Type B pancreatic cell (in vitro differentiated cells): ENCODE data around the gene LOXL3. TPM values are rescaled to one million over a fixed set of nuclear protein-coding genes. Genes with fewer than 3 reads are reported as not detected.

Source experiments
- DNase-seq: peaks from one replicate; pipeline ENCODE4 v3.0.0; 2021; ENCODE audit warnings: mixed read lengths; ENCODE audit not compliant: unreplicated experiment; ENCODE audit errors: extremely low spot score
- H3K27ac Mint-ChIP-seq: 2 replicates; pipeline ENCODE4 v1.8.0; 2021; ENCODE audit warnings: mild to moderate bottlenecking, mixed read lengths
- H3K27me3 Mint-ChIP-seq: 2 replicates; pipeline ENCODE4 v1.8.0; 2021; ENCODE audit warnings: mixed read lengths
- H3K36me3 Mint-ChIP-seq: 2 replicates; pipeline ENCODE4 v1.8.0; 2021; ENCODE audit warnings: mixed read lengths
- H3K4me1 Mint-ChIP-seq: one replicate; pipeline ENCODE4 v1.8.0; 2021; ENCODE audit warnings: mixed read lengths; ENCODE audit not compliant: unreplicated experiment
- H3K4me3 Mint-ChIP-seq: 2 replicates; pipeline ENCODE4 v1.8.0; 2021; ENCODE audit warnings: mild to moderate bottlenecking, mixed read lengths
- H3K9me3 Mint-ChIP-seq: 2 replicates; pipeline ENCODE4 v1.8.0; 2021; ENCODE audit warnings: mixed read lengths
- total RNA-seq: library from RNA; stranded (reverse); gene quantifications from 2 replicates; pipeline ENCODE4 v1.2.1, GENCODE V29; 2021; ENCODE audit warnings: low replicate concordance
- TF ChIP-seq, protein P1 (sequence below): fragments of 200-600 bp; sonication (generic); conservative IDR thresholded peaks from 2 replicates; pipeline ENCODE4 v1.5.0; 2021; ENCODE audit warnings: antibody characterized with exemption, mild to moderate bottlenecking

LOXL3 gene
- total RNA-seq, 1 donor from 2014 or later: 23.8 TPM

DNA sequence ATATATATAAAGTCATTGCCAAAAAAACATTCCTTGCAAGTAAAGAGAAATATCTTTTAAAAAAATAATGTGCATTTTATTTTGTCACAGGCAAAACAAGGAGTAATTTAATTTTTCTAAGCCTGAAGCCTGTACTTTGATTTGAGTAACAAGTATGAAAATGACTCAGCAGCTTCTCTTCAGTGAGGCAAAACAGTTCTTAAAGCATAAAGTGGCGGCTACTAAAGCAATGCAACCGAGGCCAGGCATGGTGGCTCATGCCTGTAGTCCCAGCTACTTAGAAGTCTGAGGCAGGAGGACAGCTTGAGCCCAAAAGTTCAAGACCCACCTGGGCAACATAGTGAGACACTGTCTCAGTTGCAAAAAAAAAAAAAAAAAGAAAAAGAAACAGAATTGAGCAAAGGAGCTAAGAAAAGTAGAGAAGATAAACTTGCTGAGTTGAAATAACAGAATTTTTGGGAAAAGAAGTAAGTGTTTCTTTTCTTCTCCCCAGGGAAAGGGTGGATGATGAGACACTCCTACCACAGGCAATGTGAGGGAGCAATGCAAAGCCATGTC, 30.4 kb upstream of the LOXL3 start:
- H3K4me1 Mint-ChIP-seq: peaks cover 4% of the 10 kb centered on the region
- no peak overlapping the region for H3K4me3 Mint-ChIP-seq
- H3K9me3 Mint-ChIP-seq: no peaks in the 10 kb centered on the region
- H3K27me3 Mint-ChIP-seq: peaks cover 18% of the 10 kb centered on the region
- DNase-seq: no peak
- no peaks in the 10 kb centered on the region for H3K36me3 Mint-ChIP-seq
- TF ChIP-seq, protein P1, sequence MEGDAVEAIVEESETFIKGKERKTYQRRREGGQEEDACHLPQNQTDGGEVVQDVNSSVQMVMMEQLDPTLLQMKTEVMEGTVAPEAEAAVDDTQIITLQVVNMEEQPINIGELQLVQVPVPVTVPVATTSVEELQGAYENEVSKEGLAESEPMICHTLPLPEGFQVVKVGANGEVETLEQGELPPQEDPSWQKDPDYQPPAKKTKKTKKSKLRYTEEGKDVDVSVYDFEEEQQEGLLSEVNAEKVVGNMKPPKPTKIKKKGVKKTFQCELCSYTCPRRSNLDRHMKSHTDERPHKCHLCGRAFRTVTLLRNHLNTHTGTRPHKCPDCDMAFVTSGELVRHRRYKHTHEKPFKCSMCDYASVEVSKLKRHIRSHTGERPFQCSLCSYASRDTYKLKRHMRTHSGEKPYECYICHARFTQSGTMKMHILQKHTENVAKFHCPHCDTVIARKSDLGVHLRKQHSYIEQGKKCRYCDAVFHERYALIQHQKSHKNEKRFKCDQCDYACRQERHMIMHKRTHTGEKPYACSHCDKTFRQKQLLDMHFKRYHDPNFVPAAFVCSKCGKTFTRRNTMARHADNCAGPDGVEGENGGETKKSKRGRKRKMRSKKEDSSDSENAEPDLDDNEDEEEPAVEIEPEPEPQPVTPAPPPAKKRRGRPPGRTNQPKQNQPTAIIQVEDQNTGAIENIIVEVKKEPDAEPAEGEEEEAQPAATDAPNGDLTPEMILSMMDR: no peak
- no peak overlapping the region for H3K27ac Mint-ChIP-seq

DNA sequence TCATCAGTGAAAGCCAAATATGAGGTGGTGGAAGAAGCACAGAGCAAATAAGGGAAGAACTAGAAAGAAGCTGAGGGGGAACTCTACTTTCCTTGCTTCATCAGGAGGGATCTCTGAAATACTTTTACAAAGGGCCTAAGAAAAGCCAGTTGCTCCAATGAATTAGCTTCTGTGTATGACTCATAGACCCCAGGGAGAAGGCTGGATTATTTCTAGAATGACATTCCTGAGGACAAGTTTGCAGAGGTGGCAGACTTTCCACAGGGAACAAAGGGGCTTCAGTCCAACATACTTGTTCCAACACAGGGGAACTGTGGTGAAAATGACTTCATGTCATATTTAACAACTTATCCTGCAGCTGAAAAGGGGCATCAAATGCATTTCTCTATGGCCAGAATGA, 29.8 kb upstream of the LOXL3 start:
- Mint-ChIP-seq H3K4me3 (no peak overlapping the region), H3K36me3 (no peaks in the 10 kb centered on the region), H3K27ac (no peak overlapping the region), H3K9me3 (no peaks in the 10 kb centered on the region), H3K4me1 (peaks cover 4% of the 10 kb centered on the region), H3K27me3 (peaks cover 13% of the 10 kb centered on the region)
- DNase-seq: no peak
- TF ChIP-seq, protein P1: no peak

DNA sequence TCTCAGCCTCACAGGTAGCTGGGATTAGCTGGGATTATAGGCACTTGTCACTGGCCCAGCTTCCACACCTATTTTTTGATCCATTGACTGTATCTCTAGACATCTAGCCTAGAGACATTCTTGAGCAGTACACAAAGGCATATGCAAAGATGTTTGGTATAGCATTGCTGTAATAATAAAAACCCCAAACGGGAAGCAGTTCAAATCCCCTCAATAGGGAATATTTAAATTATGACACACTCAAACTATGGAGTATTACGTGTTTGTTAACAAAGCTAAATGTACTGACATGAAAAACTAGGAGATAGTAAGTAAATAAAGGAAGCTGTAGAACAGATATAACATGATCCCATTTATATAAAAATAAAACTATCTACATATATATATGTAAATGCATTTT, 28.4 kb upstream of the LOXL3 start:
- H3K36me3 Mint-ChIP-seq: no peaks in the 10 kb centered on the region
- DNase-seq: no peak
- no peaks in the 10 kb centered on the region for H3K9me3 Mint-ChIP-seq
- H3K4me1 Mint-ChIP-seq: no peaks in the 10 kb centered on the region
- H3K27me3 Mint-ChIP-seq: peaks cover 13% of the 10 kb centered on the region
- no peak overlapping the region for H3K27ac Mint-ChIP-seq
- H3K4me3 Mint-ChIP-seq: no peak overlapping the region
- TF ChIP-seq, protein P1: no peak

DNA sequence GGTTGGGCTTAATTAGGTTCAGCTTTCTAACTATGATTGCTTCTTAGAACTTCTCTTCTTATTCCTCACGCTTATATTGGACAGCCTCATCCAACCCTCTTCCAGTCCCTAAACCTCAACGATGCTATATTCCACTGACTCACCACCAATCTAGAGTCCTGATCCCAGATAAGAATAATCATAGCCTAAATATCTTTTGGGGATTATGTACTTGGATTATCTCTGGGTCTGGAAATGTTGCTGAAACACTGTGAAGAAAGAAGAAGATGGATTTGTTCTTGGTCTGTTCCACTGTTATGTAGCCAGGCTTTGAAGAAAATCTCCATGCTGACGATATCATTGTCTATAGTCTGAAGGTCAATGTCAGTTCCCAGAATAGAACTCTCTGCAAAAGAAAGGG, 27.7 kb upstream of the LOXL3 start:
- Mint-ChIP-seq H3K36me3 (no peaks in the 10 kb centered on the region), H3K27me3 (peaks cover 13% of the 10 kb centered on the region), H3K4me3 (no peak overlapping the region), H3K9me3 (no peaks in the 10 kb centered on the region), H3K27ac (no peak overlapping the region), H3K4me1 (peaks cover 4% of the 10 kb centered on the region)
- TF ChIP-seq, protein P1: no peak
- DNase-seq: no peak

DNA sequence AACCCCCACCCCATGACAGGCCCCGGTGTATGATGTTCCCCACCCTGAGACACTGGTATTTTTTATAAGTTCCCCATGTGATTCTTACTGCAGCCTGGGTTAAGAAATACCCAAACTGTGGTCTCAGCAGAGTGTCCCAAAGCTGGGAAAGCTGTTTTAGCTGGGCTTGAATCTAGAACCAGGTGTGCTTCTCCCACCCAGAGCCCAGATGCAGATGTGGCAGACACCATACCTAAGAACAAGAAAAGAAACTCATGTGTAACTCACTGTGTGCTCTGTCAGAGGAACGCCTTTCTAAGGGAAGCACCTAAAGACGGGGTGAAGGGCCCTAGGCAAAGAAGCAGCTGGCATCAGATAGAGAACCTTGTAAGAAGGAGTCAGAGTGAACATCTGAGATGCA, 24.7 kb upstream of the LOXL3 start:
- Mint-ChIP-seq H3K36me3 (no peaks in the 10 kb centered on the region), H3K9me3 (no peaks in the 10 kb centered on the region)

More for the DNA sequence above, 24.7 kb upstream of the LOXL3 start:
- H3K4me3 Mint-ChIP-seq: no peak overlapping the region
- H3K27ac Mint-ChIP-seq: no peak overlapping the region
- TF ChIP-seq, protein P1: no peak
- H3K27me3 Mint-ChIP-seq: peaks cover 5% of the 10 kb centered on the region
- peaks cover 16% of the 10 kb centered on the region for H3K4me1 Mint-ChIP-seq
- DNase-seq: no peak
